AG04449 (cell line): ENCODE data around the gene CCDC50.

ENCODE experiments used
- CTCF ChIA-PET: fragments of 350-600 bp; formaldehyde crosslinking; extraction: SDS; loops from one replicate; lab custom pipeline; 2021; ENCODE audit warnings: antibody characterized with exemption; lab: Yijun Ruan, JAX
- POLR2A ChIA-PET: fragments of 400-600, 350-600 bp; formaldehyde crosslinking; extraction: SDS; loops from one replicate; lab custom pipeline; 2020; ENCODE audit warnings: antibody characterized with exemption, inconsistent platforms; lab: Yijun Ruan, JAX
- DNase-seq: peaks from one replicate; pipeline ENCODE4 v3.0.0-alpha.2; 2010; ENCODE audit warnings: low read depth, low spot score
- H3K4me3 ChIP-seq: 2 replicates; pipeline ENCODE4 v1.5.1; 2011; ENCODE audit warnings: low read depth, mild to moderate bottlenecking, control low read depth, low read length
- CTCF ChIP-seq: IDR thresholded peaks from one replicate; pipeline ENCODE4 v1.5.1; 2011; ENCODE audit warnings: mild to moderate bottlenecking, moderate library complexity, low read length, control low read depth, inconsistent platforms; ENCODE audit not compliant: insufficient read depth; ENCODE audit errors: missing control alignments

Gene CCDC50

GRCh38 chr3:191388823-191389222 lies 59.6 kb downstream of the CCDC50 start:
- TF ChIP-seq CTCF = no peak
- DNase-seq = no peak
- POLR2A ChIA-PET = no interaction called here
- CTCF ChIA-PET = interaction anchor here (1.3 kb wide), 1 partner anchor 144 kb away, joined by 4 read pairs; no protein-coding TSS in a partner anchor
- no peak overlapping the region for H3K4me3 ChIP-seq

- ChIA-PET POLR2A (no interaction called here), CTCF (interaction anchor here (1.1 to 3.3 kb wide), 2 partner anchors 14 to 146 kb away, joined by 5 to 15 read pairs; no protein-coding TSS in a partner anchor)
- no peak for TF ChIP-seq CTCF
- no peak for DNase-seq
- no peak overlapping the region for H3K4me3 ChIP-seq
Measured at GRCh38 chr3:191390580-191390979, 61.4 kb downstream of the CCDC50 start.

- no peak for TF ChIP-seq CTCF
- no peak for DNase-seq
Measured at GRCh38 chr3:191391861-191392808, 62.9 kb downstream of the CCDC50 start.

GRCh38 chr3:191393146-191393545 lies 64.0 kb downstream of the CCDC50 start:
- DNase-seq = no peak
- CTCF ChIA-PET = interaction anchor here (3.3 kb wide), 1 partner anchor 149 kb away, joined by 15 read pairs; no protein-coding TSS in a partner anchor
- no peak for TF ChIP-seq CTCF
- POLR2A ChIA-PET = no interaction called here
- no peak overlapping the region for H3K4me3 ChIP-seq

More at GRCh38 chr3:191391861-191392808, 62.9 kb downstream of the CCDC50 start:
- no peak overlapping the region for H3K4me3 ChIP-seq
- CTCF ChIA-PET = interaction anchor here (1.1 to 3.3 kb wide), 3 partner anchors 16 to 148 kb away, joined by 4 to 15 read pairs (median 5); no protein-coding TSS in a partner anchor
- POLR2A ChIA-PET = no interaction called here

GRCh38 chr3:191397771-191398170 lies 68.6 kb downstream of the CCDC50 start:
- TF ChIP-seq CTCF = no peak
- ChIA-PET POLR2A (no interaction called here), CTCF (no interaction called here)
- DNase-seq = no peak
- H3K4me3 ChIP-seq = no peak overlapping the region

GRCh38 chr3:191398607-191399006 lies 69.4 kb downstream of the CCDC50 start:
- POLR2A ChIA-PET = no interaction called here
- CTCF ChIA-PET = no interaction called here
- H3K4me3 ChIP-seq = no peak overlapping the region
- no peak for DNase-seq
- TF ChIP-seq CTCF = no peak
